ENCODE measurements around the gene STXBP4. TPM values are rescaled to one million over a fixed set of nuclear protein-coding genes. Genes with fewer than 3 reads are reported as not detected.

STXBP4 gene
- total and polyA plus RNA-seq, 2 donors (not counting 3 experiments of a cell fraction or from before 2014, with no cell fraction given) = 1.9 to 12.9 TPM

- ChIA-PET POLR2A (no interaction called here), CTCF (interaction anchor here (0.6 to 9.7 kb wide), 30 partner anchors 9 to 521 kb away, joined by 3 to 136 read pairs (median 4); partner anchors contain the start of genes HLF and STXBP4)
- Histone ChIP-seq H3K4me1 (ENCODE audit: control insufficient read depth, extremely low read depth, insufficient read depth, low read length) (no peaks in the 10 kb centered on the region), H4K20me1 (replicated peaks; ENCODE audit: control insufficient read depth, extremely low read depth, insufficient read depth, low read length) (no peaks in the 10 kb centered on the region), H3K27me3 (ENCODE audit: control insufficient read depth in 2 of 2, insufficient read depth in 2 of 2, low read length in 2 of 2) (no peaks in the 10 kb centered on the region), H3K79me2 (ENCODE audit: control insufficient read depth, insufficient read depth, low read length) (no peaks in the 10 kb centered on the region), H3K4me3 (replicated peaks in 1 of 3; ENCODE audit: insufficient read depth in 1 of 3, low read depth in 1 of 3, low read length in 3 of 3) (no peak overlapping the region), H3K9me3 (replicated peaks; ENCODE audit: control insufficient read depth, insufficient read depth, low read length) (no peaks in the 10 kb centered on the region), H3K9ac (replicated peaks; ENCODE audit: extremely low read depth, insufficient read depth, low read length) (no peak overlapping the region), H3K4me2 (ENCODE audit: insufficient read depth, low read length) (no peak overlapping the region), H3K27ac (ENCODE audit: insufficient read depth, low read depth, low read length) (no peak overlapping the region), H2AFZ (ENCODE audit: low read depth, low read length) (no peak overlapping the region), H3K36me3 (ENCODE audit: control insufficient read depth in 2 of 2, extremely low read depth in 1 of 2, insufficient read depth in 2 of 2, low read length in 2 of 2) (no peaks in the 10 kb centered on the region), H3K9me1 (replicated peaks; ENCODE audit: control insufficient read depth, extremely low read depth, insufficient read depth, low read length) (no peaks in the 10 kb centered on the region)
- DNase-seq (ENCODE audit: low read depth, low spot score) (peak; percentile 43), FAIRE-seq (peak; percentile 57)
- intact Hi-C loops (cut with micrococcal nuclease) = loop anchor here (1.0 to 10.0 kb wide), 4 partner anchors 303 to 1958 kb away; no protein-coding TSS in a partner anchor
- TF ChIP-seq CTCF (IDR thresholded peaks at IDR 0.05; ENCODE audit: extremely low read depth in 1 of 2, insufficient read depth in 1 of 2, low read depth in 1 of 2, low read length in 2 of 2) = peak; percentile 39 to 40
- no peak for TF ChIP-seq EZH2 (IDR thresholded peaks at IDR 0.05; ENCODE audit: borderline replicate concordance, low read depth, low read length, severe bottlenecking)
- BruUV-seq (replicated peaks) = no TSS peak
- dilution Hi-C loops (cut with MboI; ENCODE audit: extremely low pct_ligation_motif_present, low sequenced_read_pairs) = no loop called here
These were observed 24.5 kb downstream of the STXBP4 start for GRCh38 chr17:54992797-54993639.

GRCh38 chr17:54996441-54996840 lies 27.9 kb downstream of the STXBP4 start:
- intact Hi-C loops (cut with micrococcal nuclease) = loop anchor here (10.0 kb wide), 1 partner anchor 1962 kb away; no protein-coding TSS in a partner anchor
- BruUV-seq (replicated peaks) = no TSS peak
- Histone ChIP-seq H2AFZ (ENCODE audit: low read depth, low read length) (no peak overlapping the region), H3K4me3 (replicated peaks in 1 of 3; ENCODE audit: insufficient read depth in 1 of 3, low read depth in 1 of 3, low read length in 3 of 3) (no peak overlapping the region), H3K9me1 (replicated peaks; ENCODE audit: control insufficient read depth, extremely low read depth, insufficient read depth, low read length) (no peaks in the 10 kb centered on the region), H3K36me3 (ENCODE audit: control insufficient read depth in 2 of 2, extremely low read depth in 1 of 2, insufficient read depth in 2 of 2, low read length in 2 of 2) (no peaks in the 10 kb centered on the region), H4K20me1 (replicated peaks; ENCODE audit: control insufficient read depth, extremely low read depth, insufficient read depth, low read length) (no peaks in the 10 kb centered on the region), H3K27ac (ENCODE audit: insufficient read depth, low read depth, low read length) (no peak overlapping the region), H3K9me3 (replicated peaks; ENCODE audit: control insufficient read depth, insufficient read depth, low read length) (no peaks in the 10 kb centered on the region), H3K9ac (replicated peaks; ENCODE audit: extremely low read depth, insufficient read depth, low read length) (no peak overlapping the region), H3K79me2 (ENCODE audit: control insufficient read depth, insufficient read depth, low read length) (no peaks in the 10 kb centered on the region), H3K4me2 (ENCODE audit: insufficient read depth, low read length) (no peak overlapping the region), H3K27me3 (ENCODE audit: control insufficient read depth in 2 of 2, insufficient read depth in 2 of 2, low read length in 2 of 2) (no peaks in the 10 kb centered on the region), H3K4me1 (ENCODE audit: control insufficient read depth, extremely low read depth, insufficient read depth, low read length) (no peaks in the 10 kb centered on the region)
- FAIRE-seq = no peak
- TF ChIP-seq FOS (IDR thresholded peaks at IDR 0.05; ENCODE audit: borderline replicate concordance, insufficient read depth, low read length) = no peak
- no peak for TF ChIP-seq JUN (IDR thresholded peaks at IDR 0.05; ENCODE audit: borderline replicate concordance, insufficient read depth, insufficient read length, low read depth)
- no peak for TF ChIP-seq CTCF (IDR thresholded peaks at IDR 0.05; ENCODE audit: extremely low read depth in 1 of 2, insufficient read depth in 1 of 2, low read depth in 1 of 2, low read length in 2 of 2)
- TF ChIP-seq MAX (IDR thresholded peaks at IDR 0.05; ENCODE audit: insufficient read depth, insufficient read length) = no peak
- no peak for TF ChIP-seq POLR2A (IDR thresholded peaks at IDR 0.05; ENCODE audit: low read depth, low read length)
- TF ChIP-seq POLR2AphosphoS5 (IDR thresholded peaks at IDR 0.05; ENCODE audit: insufficient read depth, low read depth, low read length) = no peak
- no peak for TF ChIP-seq EZH2 (IDR thresholded peaks at IDR 0.05; ENCODE audit: borderline replicate concordance, low read depth, low read length, severe bottlenecking)
- TF ChIP-seq GATA2 (IDR thresholded peaks at IDR 0.05; ENCODE audit: insufficient read depth, insufficient read length, low read depth, low read length) = no peak
- TF ChIP-seq MYC (IDR thresholded peaks at IDR 0.05; ENCODE audit: low read depth, low read length) = no peak
- DNase-seq (ENCODE audit: low read depth, low spot score) = no peak
- dilution Hi-C loops (cut with MboI; ENCODE audit: extremely low pct_ligation_motif_present, low sequenced_read_pairs) = no loop called here
- CTCF ChIA-PET = interaction anchor here (1.8 to 9.7 kb wide), 3 partner anchors 8 to 353 kb away, joined by 4 to 136 read pairs (median 99); no protein-coding TSS in a partner anchor
- POLR2A ChIA-PET = no interaction called here
